GM12875 (cell line): ENCODE results near the gene UBE2J2.
A peak's percentile ranks its signal among the peaks of the same experiment; 100 is the strongest.

Experiments
- H3K4me3 ChIP-seq: one replicate; pipeline ENCODE4 v1.5.1; 2011; ENCODE audit warnings: low read depth, low read length, control low read depth
- TF ChIP-seq, protein P1 (sequence below): IDR thresholded peaks from 2 replicates; pipeline ENCODE4 v1.5.1; 2011; ENCODE audit warnings: low read depth, mild to moderate bottlenecking, control low read depth, inconsistent platforms, low read length, moderate library complexity, borderline replicate concordance; ENCODE audit not compliant: insufficient read depth

The UBE2J2 gene

GRCh38 chr1:1304331-1305299, 31.0 kb upstream of the UBE2J2 start:
- H3K4me3 ChIP-seq = peak overlapping the region; percentile 41
- TF ChIP-seq, protein P1, sequence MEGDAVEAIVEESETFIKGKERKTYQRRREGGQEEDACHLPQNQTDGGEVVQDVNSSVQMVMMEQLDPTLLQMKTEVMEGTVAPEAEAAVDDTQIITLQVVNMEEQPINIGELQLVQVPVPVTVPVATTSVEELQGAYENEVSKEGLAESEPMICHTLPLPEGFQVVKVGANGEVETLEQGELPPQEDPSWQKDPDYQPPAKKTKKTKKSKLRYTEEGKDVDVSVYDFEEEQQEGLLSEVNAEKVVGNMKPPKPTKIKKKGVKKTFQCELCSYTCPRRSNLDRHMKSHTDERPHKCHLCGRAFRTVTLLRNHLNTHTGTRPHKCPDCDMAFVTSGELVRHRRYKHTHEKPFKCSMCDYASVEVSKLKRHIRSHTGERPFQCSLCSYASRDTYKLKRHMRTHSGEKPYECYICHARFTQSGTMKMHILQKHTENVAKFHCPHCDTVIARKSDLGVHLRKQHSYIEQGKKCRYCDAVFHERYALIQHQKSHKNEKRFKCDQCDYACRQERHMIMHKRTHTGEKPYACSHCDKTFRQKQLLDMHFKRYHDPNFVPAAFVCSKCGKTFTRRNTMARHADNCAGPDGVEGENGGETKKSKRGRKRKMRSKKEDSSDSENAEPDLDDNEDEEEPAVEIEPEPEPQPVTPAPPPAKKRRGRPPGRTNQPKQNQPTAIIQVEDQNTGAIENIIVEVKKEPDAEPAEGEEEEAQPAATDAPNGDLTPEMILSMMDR = no peak

GRCh38 chr1:1303736-1304135, 30.1 kb upstream of the UBE2J2 start:
- H3K4me3 ChIP-seq = no peak overlapping the region
- TF ChIP-seq, protein P1 = no peak

DNA sequence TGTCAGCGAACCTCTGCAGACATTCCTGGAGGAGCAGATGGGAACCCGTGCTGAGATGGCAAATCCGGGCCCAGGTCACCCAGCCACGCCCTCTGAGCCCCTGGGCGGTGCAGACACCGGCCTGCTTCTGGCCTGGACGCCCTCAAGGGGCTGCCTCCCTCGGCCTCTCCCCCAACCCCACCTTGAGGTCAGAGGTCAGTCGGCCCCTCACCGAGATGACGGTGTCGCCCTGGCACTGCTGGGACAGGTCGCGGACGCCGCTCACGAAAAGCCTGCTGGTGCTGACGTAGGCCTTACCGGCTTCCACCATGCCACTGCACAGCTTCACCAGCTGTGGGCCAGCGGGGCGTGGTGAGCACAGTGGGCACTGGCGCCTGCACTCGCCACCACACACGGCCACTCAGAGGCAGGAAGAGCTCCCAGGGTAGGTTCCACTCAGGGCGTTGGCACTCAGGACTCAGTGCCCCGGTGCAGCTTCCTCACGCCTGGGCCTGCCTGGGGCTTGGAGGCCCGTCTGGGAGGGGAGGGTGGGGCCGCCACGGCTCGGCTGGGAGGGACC, 29.4 kb upstream of the UBE2J2 start:
- no peak overlapping the region for H3K4me3 ChIP-seq
- TF ChIP-seq, protein P1 = no peak

DNA sequence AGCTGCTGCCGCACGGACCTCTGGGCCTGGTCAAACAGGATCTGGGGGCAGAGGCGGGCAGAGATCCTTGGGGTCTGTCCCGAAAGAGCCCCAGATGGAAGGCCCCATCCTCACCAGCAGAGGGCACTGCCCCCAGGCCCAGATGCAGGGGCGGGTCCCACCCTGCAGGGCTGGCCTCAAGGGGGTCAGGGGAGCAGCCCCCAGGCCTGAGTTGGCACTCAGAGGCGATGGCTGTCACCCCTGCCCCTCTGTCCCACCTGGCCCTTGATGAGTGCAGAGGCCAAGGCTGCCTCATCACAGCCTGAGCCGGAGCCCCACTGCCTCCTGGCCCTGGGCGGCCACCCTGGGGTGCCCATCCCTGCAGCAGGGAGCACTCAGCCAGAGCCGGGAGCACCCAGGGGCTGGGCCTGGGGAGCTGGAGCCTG, 28.4 kb upstream of the UBE2J2 start:
- TF ChIP-seq, protein P1 = peak; percentile 63
- no peak overlapping the region for H3K4me3 ChIP-seq

- TF ChIP-seq, protein P1 = no peak
- H3K4me3 ChIP-seq = no peak overlapping the region
Observed at GRCh38 chr1:1300352-1300739, 26.7 kb upstream of the UBE2J2 start.

DNA sequence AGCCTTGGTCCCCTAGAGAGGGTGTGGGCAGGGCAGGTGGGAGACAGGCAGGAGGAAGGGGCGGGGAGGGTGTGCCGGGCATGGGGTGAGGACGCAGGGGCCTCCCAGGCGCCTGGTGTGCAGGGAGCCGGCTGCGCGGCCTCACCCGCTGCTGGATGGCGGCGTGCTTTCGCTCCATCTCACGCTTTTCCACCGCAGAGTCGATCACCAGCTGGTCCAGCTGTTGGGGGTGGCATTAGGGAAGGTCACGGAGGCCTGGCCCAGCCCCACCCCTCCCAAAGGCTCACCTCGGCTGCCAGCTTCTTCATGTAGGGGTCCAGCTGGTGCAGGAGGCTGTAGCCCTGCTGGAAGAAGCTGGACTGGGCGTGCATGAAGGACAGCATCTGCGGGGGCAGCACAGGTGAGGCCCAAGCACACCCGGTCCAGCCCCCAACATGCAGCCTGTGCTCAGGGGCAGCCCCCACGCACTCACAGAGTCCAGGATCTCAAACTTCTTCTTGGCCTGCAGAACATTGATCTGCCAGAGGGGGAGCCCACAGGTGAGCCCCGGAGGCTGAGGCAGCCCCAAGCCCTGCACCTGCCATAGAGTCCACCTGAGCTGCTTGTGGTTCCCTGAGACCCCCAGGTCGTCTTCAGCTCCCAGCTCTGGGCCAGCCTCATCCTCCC, 26.2 kb upstream of the UBE2J2 start:
- TF ChIP-seq, protein P1 = peak; percentile 80
- no peak overlapping the region for H3K4me3 ChIP-seq
